Neuronal stem cell (in vitro differentiated cells): ENCODE measurements around the gene ADPRHL1.

ENCODE experiments used
- DNase-seq: peaks from one replicate; pipeline ENCODE4 v3.0.0-alpha.2; 2013; ENCODE audit warnings: low spot score
- H2AFZ ChIP-seq: one replicate; pipeline ENCODE4 v1.6.1; 2013; ENCODE audit warnings: mild to moderate bottlenecking, low read length, inconsistent platforms
- H2AK5ac ChIP-seq: 2 replicates; pipeline ENCODE4 v1.6.1; 2013; ENCODE audit warnings: low read depth, mild to moderate bottlenecking, inconsistent platforms, low read length, moderate library complexity, mixed read lengths
- H2BK120ac ChIP-seq: 2 replicates; pipeline ENCODE4 v1.6.1; 2013; ENCODE audit warnings: low read depth, mild to moderate bottlenecking, inconsistent platforms, low read length, moderate library complexity, mixed read lengths
- H2BK12ac ChIP-seq: one replicate; pipeline ENCODE4 v1.6.1; 2013; ENCODE audit warnings: low read length, inconsistent platforms
- H2BK15ac ChIP-seq: 2 replicates; pipeline ENCODE4 v1.6.1; 2013; ENCODE audit warnings: mild to moderate bottlenecking, low read length, inconsistent platforms, mixed read lengths
- H2BK5ac ChIP-seq: one replicate; pipeline ENCODE4 v1.6.1; 2013; ENCODE audit warnings: inconsistent platforms, mild to moderate bottlenecking, low read length, moderate library complexity
- H3K14ac ChIP-seq: one replicate; pipeline ENCODE4 v1.6.1; 2013; ENCODE audit warnings: low read length, inconsistent platforms
- H3K18ac ChIP-seq: 2 replicates; pipeline ENCODE4 v1.6.1; 2013; ENCODE audit warnings: low read length, inconsistent platforms
- H3K23ac ChIP-seq: 2 replicates; pipeline ENCODE4 v1.6.1; 2013; ENCODE audit warnings: low read depth, mild to moderate bottlenecking, mixed read lengths, low read length, inconsistent platforms; ENCODE audit not compliant: poor library complexity
- H3K27ac ChIP-seq: replicated peaks from 3 replicates; pipeline ENCODE4 v1.5.1; 2013; ENCODE audit warnings: low read length, inconsistent platforms
- H3K27me3 ChIP-seq, 3 experiments: 2 replicates each; pipeline ENCODE4 v1.6.1; 2013; ENCODE audit warnings: low read length in 3 of 3, mild to moderate bottlenecking in 2 of 3, inconsistent platforms in 1 of 3, low read depth in 1 of 3, mixed read lengths in 1 of 3, moderate library complexity in 1 of 3; ENCODE audit not compliant: control insufficient read depth in 3 of 3, insufficient read depth in 3 of 3
- H3K36me3 ChIP-seq, 2 donors: replicated peaks in 1 of 2; 2 replicates each; pipeline ENCODE4 v1.6.1; 2013; ENCODE audit warnings: low read length in 2 of 2; ENCODE audit not compliant: control insufficient read depth in 2 of 2, insufficient read depth in 2 of 2
- H3K4ac ChIP-seq: 2 replicates; pipeline ENCODE4 v1.6.1; 2013; ENCODE audit warnings: inconsistent platforms, mild to moderate bottlenecking, low read length, moderate library complexity
- H3K4me1 ChIP-seq, 2 donors: 1 replicate in 1 of 2; 2 replicates in 1 of 2; pipeline ENCODE4 v1.6.1; 2013; ENCODE audit warnings: low read length in 2 of 2, low read depth in 1 of 2; ENCODE audit not compliant: control insufficient read depth in 2 of 2, insufficient read depth in 1 of 2
- H3K4me2 ChIP-seq: one replicate; pipeline ENCODE4 v1.6.1; 2013; ENCODE audit warnings: mild to moderate bottlenecking, low read length, inconsistent platforms; ENCODE audit not compliant: insufficient read depth, poor library complexity, severe bottlenecking
- H3K4me3 ChIP-seq, 2 donors: 2 replicates each; pipeline ENCODE4 v1.5.1; 2013; ENCODE audit warnings: low read length in 2 of 2, mild to moderate bottlenecking in 2 of 2, inconsistent platforms in 1 of 2, moderate library complexity in 1 of 2
- H3K79me1 ChIP-seq: one replicate; pipeline ENCODE4 v1.6.1; 2013; ENCODE audit warnings: low read depth, mild to moderate bottlenecking, inconsistent platforms, low read length, moderate library complexity
- H3K9ac ChIP-seq: one replicate; pipeline ENCODE4 v1.6.1; 2013; ENCODE audit warnings: mild to moderate bottlenecking, low read depth, low read length, inconsistent platforms; ENCODE audit not compliant: poor library complexity
- H3K9me3 ChIP-seq, 2 donors: replicated peaks in 1 of 2; 2 replicates each; pipeline versions ENCODE3 to v1.6.1; 2013; ENCODE audit warnings: low read length in 2 of 2, mild to moderate bottlenecking in 2 of 2, inconsistent platforms in 1 of 2, low read depth in 1 of 2, mixed read lengths in 1 of 2, moderate library complexity in 1 of 2; ENCODE audit not compliant: control insufficient read depth in 2 of 2, insufficient read depth in 1 of 2
- H4K8ac ChIP-seq: one replicate; pipeline ENCODE4 v1.6.1; 2013; ENCODE audit warnings: low read depth, mild to moderate bottlenecking, inconsistent platforms, low read length, moderate library complexity
- H4K91ac ChIP-seq: one replicate; pipeline ENCODE4 v1.6.1; 2013; ENCODE audit warnings: low read length, low read depth, mild to moderate bottlenecking, inconsistent platforms; ENCODE audit not compliant: poor library complexity
- WGBS, 2 donors: extraction: QIAGEN DNeasy Blood & Tissue Kit; methylation state at CpG; one replicate each; pipeline ENCODE4 v1.1.7; 2013; ENCODE audit warnings: missing lambda C conversion rate in 2 of 2, mixed read lengths in 1 of 2; ENCODE audit not compliant: insufficient read length in 2 of 2, insufficient replicate concordance in 1 of 2; ENCODE audit errors: extremely low coverage in 2 of 2; 5-methylcytosine and 5-hydroxymethylcytosine counted together

Gene ADPRHL1

GRCh38 chr13:113466383-113466782, 13.1 kb upstream of the ADPRHL1 start:
- no peak overlapping the region for H3K27ac ChIP-seq
- H3K18ac ChIP-seq = no peak overlapping the region
- H3K9ac ChIP-seq = no peak overlapping the region
- H3K79me1 ChIP-seq = no peaks in the 10 kb centered on the region
- no peak overlapping the region for H3K23ac ChIP-seq
- H2BK120ac ChIP-seq = no peak overlapping the region
- no peak overlapping the region for H2BK15ac ChIP-seq
- H3K14ac ChIP-seq = no peak overlapping the region
- no CpG with 5 or more reads among the region's 3 CpGs for WGBS, 2 donors
- H4K8ac ChIP-seq = no peak overlapping the region
- H2AFZ ChIP-seq = no peak overlapping the region
- peaks cover 6 to 69% of the 10 kb centered on the region in 2 donors for H3K36me3 ChIP-seq
- H3K4me1 ChIP-seq = peaks cover 10% of the 10 kb centered on the region in 2 donors
- H3K4me3 ChIP-seq = no peak overlapping the region
- no peak overlapping the region for H2AK5ac ChIP-seq
- H4K91ac ChIP-seq = no peak overlapping the region
- no peaks in the 10 kb centered on the region for H3K9me3 ChIP-seq
- H3K4ac ChIP-seq = no peak overlapping the region
- H2BK5ac ChIP-seq = no peak overlapping the region
- no peak overlapping the region for H2BK12ac ChIP-seq
- H3K27me3 ChIP-seq = no peaks in the 10 kb centered on the region
- no peak for DNase-seq
- no peak overlapping the region for H3K4me2 ChIP-seq

GRCh38 chr13:113465300-113465699, 12.0 kb upstream of the ADPRHL1 start:
- Histone ChIP-seq H2BK120ac (no peak overlapping the region), H3K4me2 (no peak overlapping the region), H3K4me3 (no peak overlapping the region), H3K27me3 (no peaks in the 10 kb centered on the region), H2AK5ac (no peak overlapping the region), H3K18ac (no peak overlapping the region), H3K4me1 (peaks cover 10% of the 10 kb centered on the region in 2 donors), H3K79me1 (no peaks in the 10 kb centered on the region), H2AFZ (no peak overlapping the region), H3K27ac (no peak overlapping the region), H3K9ac (no peak overlapping the region), H3K4ac (no peak overlapping the region), H3K9me3 (no peaks in the 10 kb centered on the region), H3K14ac (no peak overlapping the region), H2BK5ac (no peak overlapping the region), H2BK12ac (no peak overlapping the region), H3K36me3 (peaks cover 10 to 77% of the 10 kb centered on the region in 2 donors), H4K91ac (no peak overlapping the region), H4K8ac (no peak overlapping the region), H3K23ac (no peak overlapping the region), H2BK15ac (no peak overlapping the region)
- no CpG with 5 or more reads among the region's 4 CpGs for WGBS, 2 donors
- DNase-seq = no peak

- no peak overlapping the region for H2BK5ac ChIP-seq
- no CpG with 5 or more reads among the region's 16 CpGs for WGBS, 2 donors
- H3K9ac ChIP-seq = no peak overlapping the region
- no peak overlapping the region for H3K18ac ChIP-seq
- no peak overlapping the region for H2AK5ac ChIP-seq
- H3K4me2 ChIP-seq = no peak overlapping the region
- H3K9me3 ChIP-seq = no peaks in the 10 kb centered on the region
- H3K36me3 ChIP-seq = peaks cover 15 to 79% of the 10 kb centered on the region in 2 donors
- no peak overlapping the region for H4K91ac ChIP-seq
- H3K23ac ChIP-seq = no peak overlapping the region
- no peaks in the 10 kb centered on the region for H3K79me1 ChIP-seq
- H3K27ac ChIP-seq = no peak overlapping the region
- H3K4me3 ChIP-seq = no peak overlapping the region
- H3K4me1 ChIP-seq = peaks cover 10% of the 10 kb centered on the region in 2 donors
- H3K4ac ChIP-seq = no peak overlapping the region
- no peak overlapping the region for H2BK120ac ChIP-seq
- H2BK12ac ChIP-seq = no peak overlapping the region
- no peaks in the 10 kb centered on the region for H3K27me3 ChIP-seq
- no peak overlapping the region for H2BK15ac ChIP-seq
- H2AFZ ChIP-seq = no peak overlapping the region
- no peak for DNase-seq
- no peak overlapping the region for H4K8ac ChIP-seq
- no peak overlapping the region for H3K14ac ChIP-seq
Measured at GRCh38 chr13:113464476-113464875, 11.2 kb upstream of the ADPRHL1 start.

GRCh38 chr13:113461022-113461751, 7.9 kb upstream of the ADPRHL1 start:
- no CpG with 5 or more reads among the region's 12 CpGs for WGBS, 2 donors
- DNase-seq = no peak
- Histone ChIP-seq H3K36me3 (peaks cover 32 to 90% of the 10 kb centered on the region in 2 donors), H2AK5ac (no peak overlapping the region), H3K14ac (no peak overlapping the region), H3K4ac (no peak overlapping the region), H4K8ac (no peak overlapping the region), H2AFZ (no peak overlapping the region), H3K79me1 (no peaks in the 10 kb centered on the region), H2BK5ac (no peak overlapping the region), H3K23ac (no peak overlapping the region), H2BK15ac (no peak overlapping the region), H3K9ac (no peak overlapping the region), H2BK120ac (no peak overlapping the region), H3K9me3 (peaks cover 0 to 2% of the 10 kb centered on the region in 2 donors), H2BK12ac (no peak overlapping the region), H3K4me1 (no peaks in the 10 kb centered on the region), H3K4me3 (no peak overlapping the region), H4K91ac (no peak overlapping the region), H3K4me2 (no peak overlapping the region), H3K18ac (no peak overlapping the region), H3K27ac (no peak overlapping the region), H3K27me3 (no peaks in the 10 kb centered on the region)
